Testis (tissue), 2 donors: ENCODE measurements around the gene FBH1.

ENCODE experiments used
- CTCF ChIP-seq, 3 experiments: fragments of 450-650 bp in 2 of 3; fragments of 200-600 bp in 1 of 3; sonication (generic) in 1 of 3; IDR thresholded peaks; one replicate each; pipeline ENCODE4 v1.5.1; 2016 to 2019; ENCODE audit warnings: antibody characterized with exemption in 3 of 3, mild to moderate bottlenecking in 2 of 3, moderate library complexity in 1 of 3
- POLR2A ChIP-seq: fragments of 450-650 bp; IDR thresholded peaks from one replicate; pipeline ENCODE4 v1.6.1; 2017; ENCODE audit warnings: antibody characterized with exemption, mild to moderate bottlenecking, moderate library complexity

GRCh38 chr10:5915451-5915850 lies 25.4 kb downstream of the FBH1 start:
- no peak for TF ChIP-seq CTCF (IDR thresholded peaks at IDR 0.05)
- TF ChIP-seq POLR2A = no peak
